HG02642 (cell line): ENCODE results near the gene SELE.

Experiments used
- ATAC-seq: cut with Tn5 transposase; IDR thresholded peaks from one replicate; pipeline ENCODE4 v1.9.1; 2021; ENCODE audit warnings: mild to moderate bottlenecking; ENCODE audit not compliant: unreplicated experiment, poor library complexity

SELE gene, protein sequence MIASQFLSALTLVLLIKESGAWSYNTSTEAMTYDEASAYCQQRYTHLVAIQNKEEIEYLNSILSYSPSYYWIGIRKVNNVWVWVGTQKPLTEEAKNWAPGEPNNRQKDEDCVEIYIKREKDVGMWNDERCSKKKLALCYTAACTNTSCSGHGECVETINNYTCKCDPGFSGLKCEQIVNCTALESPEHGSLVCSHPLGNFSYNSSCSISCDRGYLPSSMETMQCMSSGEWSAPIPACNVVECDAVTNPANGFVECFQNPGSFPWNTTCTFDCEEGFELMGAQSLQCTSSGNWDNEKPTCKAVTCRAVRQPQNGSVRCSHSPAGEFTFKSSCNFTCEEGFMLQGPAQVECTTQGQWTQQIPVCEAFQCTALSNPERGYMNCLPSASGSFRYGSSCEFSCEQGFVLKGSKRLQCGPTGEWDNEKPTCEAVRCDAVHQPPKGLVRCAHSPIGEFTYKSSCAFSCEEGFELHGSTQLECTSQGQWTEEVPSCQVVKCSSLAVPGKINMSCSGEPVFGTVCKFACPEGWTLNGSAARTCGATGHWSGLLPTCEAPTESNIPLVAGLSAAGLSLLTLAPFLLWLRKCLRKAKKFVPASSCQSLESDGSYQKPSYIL

GRCh38 chr1:169733924-169734323 is at the start of gene SELE:
Gene SELE, minus strand, starts transcription at chr1:169734079. Its CDS starts 467 bp downstream, at chr1:169733612.
- no peak for ATAC-seq

DNA sequence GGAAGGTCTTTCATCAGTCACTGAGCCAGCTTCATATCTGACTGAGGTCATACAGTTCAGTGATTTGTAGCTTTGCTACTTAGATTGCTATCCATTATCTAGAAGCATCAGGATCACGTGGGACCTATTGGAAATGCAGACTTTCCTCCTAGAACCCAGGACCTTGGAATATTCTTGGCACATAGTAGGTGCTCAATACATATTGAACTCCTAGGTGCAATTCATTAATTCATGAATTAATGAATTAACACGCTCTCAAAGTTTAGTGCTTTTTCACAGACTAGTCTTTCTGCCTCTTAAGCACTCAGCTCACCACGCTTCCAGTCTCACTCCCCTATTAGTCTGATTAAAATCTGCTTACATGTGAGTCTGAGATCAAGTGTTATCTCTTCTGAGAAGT is 48.7 kb upstream of the SELE start:
- no peak for ATAC-seq

DNA sequence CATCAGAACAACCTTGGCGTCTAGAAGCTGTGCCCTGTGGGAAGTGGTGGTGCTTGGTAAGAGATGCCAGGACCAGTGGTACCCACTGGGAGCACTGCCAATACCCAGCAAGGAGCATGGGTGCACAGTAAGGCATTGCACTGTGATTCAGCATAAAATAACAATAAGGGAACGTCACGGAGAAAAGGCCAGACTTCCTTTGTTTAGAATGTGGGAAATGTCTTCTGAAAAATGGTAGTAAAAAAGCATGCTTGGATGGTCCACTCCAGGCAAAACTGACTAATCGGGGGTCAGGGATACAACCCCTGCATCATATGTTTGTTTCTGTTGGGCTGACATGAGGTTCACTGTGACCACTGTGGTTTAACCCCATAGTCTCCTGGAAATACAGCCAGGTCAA is 46.1 kb upstream of the SELE start:
- ATAC-seq: no peak

DNA sequence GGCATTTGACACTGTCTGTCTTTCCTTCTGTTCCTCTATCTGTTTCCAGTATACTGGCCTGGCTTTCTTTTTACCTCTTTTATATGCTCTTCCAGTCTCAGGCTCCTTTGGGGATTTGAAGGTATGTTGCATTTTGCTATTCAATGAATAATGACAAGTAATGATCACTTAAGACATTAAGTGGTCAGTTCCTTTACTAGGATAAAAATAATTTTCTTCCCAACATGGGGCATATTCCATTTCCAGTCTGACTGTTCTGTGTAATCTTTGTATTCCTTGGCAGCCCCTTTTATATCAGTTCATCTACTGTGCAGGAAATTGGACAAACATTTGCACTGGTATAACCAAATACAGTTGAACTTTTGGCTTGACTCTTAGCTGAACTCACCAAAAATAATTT is 45.3 kb upstream of the SELE start:
- no peak for ATAC-seq

- ATAC-seq: no peak
Measured at GRCh38 chr1:169776440-169776839, 42.6 kb upstream of the SELE start.

DNA sequence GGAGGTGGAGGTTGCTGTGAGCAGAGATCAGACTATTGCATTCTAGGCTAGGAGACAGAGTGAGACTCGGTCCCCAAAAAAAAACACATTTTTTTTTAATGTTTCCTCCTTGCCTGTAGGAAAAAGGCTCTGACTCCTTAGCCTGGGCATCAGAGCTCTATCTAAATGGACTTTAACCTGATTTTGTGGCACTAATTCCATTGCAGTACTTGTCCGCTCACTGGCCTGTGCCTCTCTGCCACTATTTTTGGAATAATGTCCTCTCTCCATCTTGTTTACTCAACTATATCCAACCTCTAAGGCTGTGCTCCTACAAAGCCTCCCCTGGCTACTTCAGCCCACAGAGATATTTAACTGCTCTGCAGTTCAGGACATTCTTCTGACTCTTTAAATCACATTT is 34.3 kb upstream of the SELE start:
- ATAC-seq: no peak

DNA sequence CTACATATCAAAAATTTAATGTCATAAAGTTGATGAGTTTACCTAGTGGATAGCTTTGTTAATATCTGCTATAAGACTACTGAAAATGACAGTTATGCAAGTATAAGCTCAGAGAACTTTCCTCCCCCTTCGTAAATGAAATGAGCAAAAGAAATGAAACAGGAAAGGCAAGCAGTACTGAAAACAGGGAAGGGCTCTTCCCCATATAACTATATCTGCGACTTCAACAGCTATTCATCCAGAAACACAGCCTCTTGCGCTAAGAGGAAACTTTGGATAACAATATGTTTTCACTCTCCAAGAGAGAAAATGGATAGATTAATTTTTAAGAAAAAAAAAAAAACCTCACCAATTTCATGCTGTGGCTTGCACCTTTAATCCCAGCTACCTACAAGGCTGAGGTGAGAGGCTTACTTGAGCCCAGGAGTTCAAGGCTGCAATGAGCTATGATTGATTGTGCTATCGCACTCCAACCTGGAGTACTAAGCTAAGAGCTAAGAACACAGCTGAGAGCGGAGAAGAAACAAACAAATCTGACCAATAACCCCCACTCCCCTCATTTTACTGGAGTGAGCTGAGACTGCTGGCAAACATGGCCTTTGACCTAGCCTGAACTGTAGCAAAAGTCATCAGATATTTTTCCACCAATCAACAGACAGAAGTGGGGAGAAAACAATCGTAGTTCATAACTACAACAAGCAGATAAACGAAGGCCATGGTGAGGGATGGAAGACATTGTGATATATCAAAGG is 31.9 kb upstream of the SELE start:
- no peak for ATAC-seq

DNA sequence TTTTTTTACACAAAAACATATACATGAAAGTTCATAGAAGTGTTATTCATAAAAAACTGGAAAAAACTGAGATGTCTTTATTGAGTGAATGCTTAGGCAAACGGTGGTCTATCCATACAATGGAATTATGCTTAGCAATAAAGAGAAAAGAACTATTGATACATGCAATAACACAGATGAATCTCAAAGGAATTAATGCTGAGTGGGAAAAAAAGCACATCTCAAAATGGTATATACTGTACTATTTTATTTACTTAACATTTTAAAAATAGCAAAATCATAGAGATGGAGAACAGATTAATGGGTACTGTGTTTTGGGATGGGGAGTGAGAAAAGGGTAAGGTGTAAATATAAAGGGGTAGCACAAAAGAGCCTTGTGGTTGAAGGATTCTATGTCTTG is 31.0 kb upstream of the SELE start:
- ATAC-seq: no peak

- ATAC-seq: no peak
Measured at GRCh38 chr1:169762699-169763098, 28.8 kb upstream of the SELE start.

DNA sequence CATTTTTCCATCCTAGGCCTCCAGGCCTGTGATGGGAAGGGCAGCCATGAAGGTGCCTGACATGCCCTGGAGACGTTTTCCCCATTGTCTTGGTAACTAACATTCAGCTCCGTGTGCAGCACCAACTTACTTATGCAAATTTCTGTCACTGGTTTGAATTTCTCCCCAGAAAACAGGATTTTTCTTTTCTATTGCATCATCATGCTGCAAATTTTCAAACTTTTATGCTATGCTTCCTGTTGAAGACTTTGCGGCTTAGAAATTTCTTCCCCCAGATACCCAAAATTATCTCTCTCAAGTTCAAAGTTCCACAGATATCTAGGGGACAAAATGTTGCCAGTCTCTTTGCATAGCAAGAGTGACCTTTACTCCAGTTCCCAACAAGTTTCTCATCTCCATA is 25.2 kb upstream of the SELE start:
- no peak for ATAC-seq

- no peak for ATAC-seq
Measured at GRCh38 chr1:169753549-169753948, 19.7 kb upstream of the SELE start.

DNA sequence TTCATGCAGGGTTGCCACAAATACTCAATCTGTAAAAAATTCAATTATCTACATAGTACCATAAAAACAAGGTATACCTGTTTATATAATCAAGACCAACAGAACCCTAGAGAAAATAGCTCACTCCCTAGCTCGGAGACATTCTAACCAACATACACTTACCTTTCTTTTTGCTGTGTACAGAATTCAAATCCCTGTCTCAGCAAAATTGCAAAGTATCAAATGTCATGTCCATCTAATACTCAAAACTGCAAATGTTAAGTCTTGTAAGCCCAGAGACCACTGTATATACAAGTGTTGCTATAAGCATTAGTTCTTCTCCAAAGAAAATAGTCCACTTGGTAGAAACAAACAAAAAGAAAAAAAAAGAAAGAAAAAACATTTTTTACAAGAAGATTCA is 16.2 kb upstream of the SELE start:
- ATAC-seq: no peak

- no peak for ATAC-seq
Measured at GRCh38 chr1:169746550-169746949, 12.7 kb upstream of the SELE start.

DNA sequence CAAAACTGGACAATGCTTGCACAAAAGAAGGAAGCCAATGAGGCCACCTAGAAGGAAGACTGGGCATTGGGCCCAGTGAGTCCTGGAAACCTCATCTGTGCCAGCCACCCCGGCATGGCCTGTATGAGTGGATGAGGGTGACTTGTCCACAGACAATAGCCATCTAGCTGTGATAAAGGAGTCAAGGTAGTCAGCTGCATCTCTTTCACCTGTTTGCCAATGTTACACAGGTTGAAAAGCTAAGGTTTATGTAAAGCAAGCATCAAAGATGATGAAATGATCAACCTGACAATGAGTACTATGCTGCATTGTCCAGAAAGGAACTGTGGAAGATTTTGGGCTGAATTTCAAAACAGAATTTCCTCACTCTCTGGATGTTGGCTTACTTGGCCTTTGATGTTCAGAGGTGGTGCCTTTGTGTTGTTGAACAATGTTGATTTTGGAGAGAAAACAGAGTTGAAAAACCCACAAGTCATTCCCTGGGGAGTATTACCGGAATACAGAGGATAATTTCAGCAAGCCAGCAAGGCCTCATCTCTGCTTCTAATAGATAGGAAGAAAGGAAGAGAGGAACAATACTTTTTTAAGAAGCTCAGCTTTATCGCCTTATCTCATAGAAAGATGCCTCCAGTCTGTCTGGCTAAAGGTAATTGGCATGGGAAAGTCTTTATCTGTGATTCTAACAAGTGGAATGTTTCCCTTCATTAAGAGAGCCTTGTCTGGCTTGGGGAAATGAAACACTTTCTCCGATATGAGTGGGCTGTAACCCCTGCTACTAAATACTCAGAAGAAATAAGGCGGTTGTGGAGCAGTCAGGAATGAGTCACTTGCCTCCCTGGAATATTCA is 11.4 kb upstream of the SELE start:
- ATAC-seq: no peak

GRCh38 chr1:169741666-169742394 is 8.0 kb upstream of the SELE start:
- no peak for ATAC-seq

- ATAC-seq: no peak
Measured at GRCh38 chr1:169739980-169740379, 6.1 kb upstream of the SELE start.

DNA sequence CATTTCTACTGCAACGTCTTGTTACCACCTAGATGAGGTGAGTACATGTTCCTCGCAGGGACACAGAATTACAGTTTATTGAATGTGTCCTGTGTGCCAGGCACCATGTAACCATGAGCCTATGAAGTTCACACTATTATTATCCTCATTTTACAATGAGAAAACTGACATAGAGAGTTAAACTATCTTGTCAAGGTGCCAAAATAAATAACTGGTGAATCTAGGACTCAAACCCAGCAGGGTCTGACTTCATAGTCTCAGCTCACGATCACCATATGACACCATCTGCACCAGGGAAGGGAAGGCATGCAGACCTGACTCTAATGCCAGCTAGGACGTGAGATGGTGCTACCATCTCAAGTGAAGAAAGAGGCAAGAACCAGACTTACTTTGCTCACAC is 2.4 kb downstream of the SELE start:
- no peak for ATAC-seq

DNA sequence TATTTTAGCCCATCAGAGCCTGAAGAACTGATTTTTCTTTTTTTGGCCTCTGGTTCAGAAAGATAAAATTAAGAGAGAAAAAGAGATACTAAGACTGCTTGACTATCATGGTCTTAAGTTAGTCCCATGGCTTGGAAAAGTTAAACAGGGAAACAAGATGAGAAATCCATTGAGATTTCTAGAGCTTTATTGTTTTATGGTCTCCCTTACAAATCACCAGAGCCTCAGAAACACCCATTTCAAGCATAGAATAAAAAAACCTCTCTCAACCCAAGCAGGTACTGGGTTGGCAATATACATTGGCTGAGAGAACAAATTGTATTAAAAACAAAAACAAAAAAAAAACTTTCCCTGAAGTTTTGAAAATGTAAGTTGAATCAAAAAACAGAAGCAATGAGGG is 3.9 kb downstream of the SELE start:
- no peak for ATAC-seq

GRCh38 chr1:169727307-169727706 is 6.6 kb downstream of the SELE start:
- no peak for ATAC-seq

DNA sequence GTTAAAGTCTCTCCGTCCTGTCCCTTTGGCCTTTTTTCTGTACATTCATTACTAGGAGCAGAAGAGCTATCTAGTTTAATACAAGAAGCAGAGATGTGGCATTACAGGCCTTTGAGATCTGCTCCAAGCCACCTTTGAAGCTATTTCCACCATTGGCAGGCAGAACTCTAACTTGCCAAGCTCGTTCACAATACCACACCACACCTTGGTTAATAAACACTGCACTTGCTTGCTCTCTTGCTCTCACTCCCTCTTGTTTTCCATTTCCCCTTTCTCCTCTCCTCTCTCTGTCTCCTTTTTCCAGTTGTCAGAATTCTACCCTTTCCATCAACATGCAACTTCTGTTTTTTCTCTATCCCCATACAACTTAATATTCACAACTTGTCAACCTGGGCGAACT is 7.0 kb downstream of the SELE start:
- ATAC-seq: no peak
